Stimulated activated CD8-positive, alpha-beta memory T cell treated with anti-CD3 and anti-CD28 coated beads, Interleukin-15, amount 100 ng/mL, for 24 hours (primary cell): ENCODE results near the gene UBXN4.
"Not testable (repeated sequence)": the region's sequence is repeated elsewhere in the genome, so short reads cannot be mapped to it uniquely, and the experiment has no call there.

Experiments
- DNase-seq: peaks from one replicate; pipeline ENCODE4 v3.0.0-alpha.2; 2020; ENCODE audit warnings: low read depth

UBXN4 gene

DNA sequence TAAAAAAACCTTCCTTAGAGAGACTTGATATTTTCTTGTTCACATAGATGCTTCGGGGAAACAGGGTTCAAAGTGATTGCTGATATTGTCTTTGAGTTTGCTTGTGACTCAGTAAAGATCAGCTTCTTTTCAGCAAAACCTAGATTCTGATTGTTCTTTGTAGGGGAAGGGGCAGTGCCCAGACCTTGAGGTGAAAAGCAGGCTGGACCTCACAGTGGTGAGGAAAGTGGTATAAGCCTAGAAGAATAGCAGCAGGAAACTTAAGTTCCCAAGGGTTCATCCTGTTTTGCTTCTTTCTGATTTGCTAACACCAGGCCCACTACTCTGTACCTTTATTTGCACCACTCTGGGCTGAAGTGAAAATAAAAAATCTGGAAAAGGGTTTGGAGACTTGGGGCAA lies 20.9 kb downstream of the UBXN4 start:
- no peak for DNase-seq

DNA sequence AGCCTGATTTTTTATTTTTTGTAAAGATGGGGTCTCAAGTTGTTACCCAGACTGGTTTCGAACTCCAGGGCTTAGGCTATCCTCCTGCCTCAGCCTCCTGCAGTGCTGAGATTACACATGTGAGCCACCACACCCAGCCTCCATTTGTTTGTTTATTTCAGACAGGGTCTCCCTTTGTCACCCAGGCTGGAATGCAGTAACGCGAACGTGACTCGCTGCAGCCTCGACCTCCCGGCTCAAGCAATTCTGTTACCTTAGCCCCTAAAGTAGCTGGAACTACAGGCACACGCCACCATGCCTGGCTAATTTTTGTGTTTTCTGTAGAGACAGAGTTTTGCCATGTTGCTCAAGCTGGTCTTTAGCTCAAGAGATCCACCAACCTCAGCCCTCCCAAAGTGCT lies 27.2 kb downstream of the UBXN4 start:
- DNase-seq: no peak

DNA sequence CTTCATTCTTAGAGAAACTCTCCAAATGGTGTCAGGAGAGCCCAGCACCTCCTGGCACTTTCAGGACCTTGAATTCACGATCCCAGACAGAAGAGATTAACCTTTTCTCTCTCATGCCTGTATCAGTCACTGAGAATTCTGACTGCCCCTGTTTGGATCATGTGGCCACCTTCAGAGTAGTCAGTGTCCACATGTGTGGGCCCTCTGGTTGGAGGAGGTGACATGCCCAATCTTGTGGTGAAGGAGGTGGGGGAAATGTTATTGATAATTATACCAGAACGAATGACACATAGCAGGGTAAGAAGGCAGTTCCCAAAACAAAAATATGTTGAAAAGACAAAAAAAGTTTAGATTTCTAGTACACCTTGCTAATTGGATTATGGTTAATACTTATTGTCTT lies 31.7 kb downstream of the UBXN4 start:
- DNase-seq: no peak

DNA sequence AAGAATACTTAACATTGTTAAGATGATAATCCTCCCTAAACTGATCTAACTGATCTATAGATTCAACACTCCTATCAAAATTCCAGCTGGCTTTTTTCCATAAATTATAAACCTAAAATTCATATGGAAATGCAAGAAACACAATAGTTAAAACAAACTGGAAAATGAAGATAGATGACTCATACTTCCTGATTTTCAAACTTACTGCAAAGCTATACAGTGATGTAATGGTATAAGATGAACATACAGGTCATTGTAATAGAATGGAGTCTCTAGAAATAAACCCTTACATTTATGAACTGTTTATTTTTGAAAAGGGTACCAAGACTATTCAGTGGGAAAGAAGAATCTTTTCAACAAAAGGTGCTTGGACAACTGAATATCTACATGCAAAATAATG lies 32.3 kb downstream of the UBXN4 start:
- DNase-seq: no peak

DNA sequence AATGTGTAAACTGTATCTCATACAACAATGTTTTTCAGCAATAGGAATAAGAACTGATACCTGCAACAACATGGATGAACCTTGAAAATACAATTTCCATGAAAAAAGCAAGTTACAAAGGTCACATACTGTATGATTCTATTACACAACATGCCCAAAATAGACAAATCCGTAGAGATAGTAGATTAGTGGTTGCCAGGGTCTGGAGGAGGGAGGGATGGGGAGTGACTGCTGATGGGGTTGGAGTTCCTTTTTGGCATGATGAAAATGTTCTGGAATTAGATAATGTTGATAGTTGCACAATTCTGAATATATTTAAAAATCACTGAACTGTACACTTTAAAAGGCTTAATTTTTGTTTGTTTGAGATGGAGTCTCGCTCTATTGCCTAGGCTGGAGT lies 33.8 kb downstream of the UBXN4 start:
- no peak for DNase-seq

DNA sequence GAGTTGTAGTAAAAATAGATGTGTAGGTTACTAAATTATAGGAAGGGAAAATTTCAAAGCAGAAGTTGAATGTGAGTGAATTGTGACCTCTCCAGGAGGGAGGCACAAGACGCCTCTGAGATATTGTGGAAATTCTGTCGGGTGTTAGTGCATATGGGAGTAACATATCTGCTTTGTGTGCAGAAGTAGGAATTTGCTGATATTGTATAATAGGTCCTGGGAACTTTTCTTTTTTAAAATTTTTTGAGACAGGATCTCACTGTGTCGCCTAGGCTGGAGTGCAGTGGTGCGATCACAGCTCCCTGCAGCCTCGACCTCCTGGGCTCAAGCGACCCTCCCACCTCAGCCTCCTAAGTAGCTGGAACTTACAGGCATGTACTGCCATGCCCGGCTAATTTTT lies 34.7 kb downstream of the UBXN4 start:
- no peak for DNase-seq

DNA sequence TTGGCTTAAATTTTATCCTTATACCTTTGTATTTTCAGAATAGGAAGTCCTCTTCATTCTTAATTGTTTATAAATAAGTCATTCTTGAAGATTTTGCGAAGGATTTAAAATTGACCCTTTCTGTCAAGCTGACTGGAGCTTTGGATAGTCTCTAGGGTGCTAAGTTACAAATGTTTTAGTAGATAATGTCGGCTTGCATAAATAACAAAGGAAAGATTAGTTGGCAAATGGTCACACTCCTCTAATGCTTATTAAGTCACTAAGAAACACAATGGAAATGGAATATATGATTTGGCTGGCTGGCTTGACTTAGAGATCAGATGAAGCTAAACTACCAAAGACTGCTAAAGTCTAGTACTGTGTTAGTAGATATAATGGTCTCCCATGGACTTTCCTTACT lies 40.6 kb downstream of the UBXN4 start:
- no peak for DNase-seq

DNA sequence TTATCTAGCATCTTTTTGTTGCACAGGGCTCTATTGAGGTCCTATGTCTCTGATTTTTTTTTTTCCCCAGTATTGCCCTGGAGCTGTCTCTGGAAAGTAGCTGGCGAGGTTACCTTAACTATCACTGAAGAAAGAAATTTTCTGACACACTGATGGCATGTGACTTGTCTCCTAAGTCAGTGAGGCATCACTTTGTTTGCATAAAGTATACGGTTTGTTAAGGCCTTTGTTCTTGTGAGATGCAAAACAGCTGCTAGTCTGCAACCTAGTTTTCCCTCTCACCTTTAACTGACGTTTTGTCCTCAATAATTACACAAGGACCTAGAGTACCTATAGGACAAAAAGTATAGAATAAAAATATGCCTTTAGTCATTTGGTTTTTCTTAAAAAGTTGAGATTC lies 41.8 kb downstream of the UBXN4 start:
- DNase-seq: no peak

DNA sequence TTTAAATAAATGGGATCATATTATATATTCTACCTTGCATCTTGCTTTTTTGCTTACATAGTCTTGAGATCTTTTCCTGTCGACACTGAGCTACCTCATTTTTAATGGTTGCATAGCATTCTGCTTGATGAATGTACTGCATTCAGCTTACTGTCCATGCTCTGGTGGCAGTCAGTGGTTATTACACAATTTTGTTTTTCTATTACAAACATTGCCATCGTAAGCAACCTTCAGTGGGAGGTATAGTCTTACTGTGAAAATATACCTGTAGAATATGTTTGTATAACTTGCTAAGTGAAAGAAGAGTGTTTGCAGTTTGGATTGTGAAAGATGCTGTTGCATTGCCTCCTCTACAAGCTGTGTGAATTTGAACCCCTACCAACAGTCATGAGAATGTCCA lies 43.4 kb downstream of the UBXN4 start:
- no peak for DNase-seq

DNA sequence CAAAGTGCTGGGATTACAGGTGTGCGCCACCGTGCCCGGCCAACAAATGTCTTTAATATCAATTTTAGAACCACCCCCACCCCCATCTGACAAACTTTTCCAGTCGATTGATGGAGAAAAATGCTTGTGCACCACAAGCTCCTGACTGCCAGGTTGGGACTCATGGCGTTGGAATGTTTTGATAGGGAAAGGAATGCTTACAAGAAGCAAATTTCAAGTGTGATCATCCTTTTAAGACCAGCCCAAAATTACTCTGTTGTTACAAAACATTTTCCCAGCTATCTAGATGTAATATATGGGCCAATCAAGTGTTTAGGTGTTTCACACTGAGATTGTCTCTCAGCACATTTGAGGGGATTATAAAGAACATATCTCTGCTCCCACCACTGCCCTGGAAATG lies 45.2 kb downstream of the UBXN4 start:
- no peak for DNase-seq

DNA sequence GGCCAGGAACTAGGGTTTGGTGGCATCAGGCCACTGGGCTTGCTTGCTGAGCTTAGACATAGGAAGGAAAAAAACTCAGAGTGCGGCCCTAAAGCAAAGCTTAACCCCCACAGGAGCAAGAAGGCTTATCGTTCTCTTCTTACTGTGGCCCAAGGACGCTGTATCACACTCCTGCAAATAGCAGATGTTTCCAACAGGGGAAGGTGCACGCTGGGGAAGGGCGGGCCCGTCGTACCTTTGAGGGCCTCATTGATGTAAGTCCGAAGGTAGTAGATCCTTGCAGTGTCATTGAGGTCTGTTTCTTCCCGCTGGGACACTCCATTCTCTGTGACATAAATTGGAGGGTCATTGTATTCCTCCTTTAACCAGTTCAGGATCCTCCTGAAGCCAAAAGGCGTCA lies 48.8 kb downstream of the UBXN4 start:
- DNase-seq: no peak

DNA sequence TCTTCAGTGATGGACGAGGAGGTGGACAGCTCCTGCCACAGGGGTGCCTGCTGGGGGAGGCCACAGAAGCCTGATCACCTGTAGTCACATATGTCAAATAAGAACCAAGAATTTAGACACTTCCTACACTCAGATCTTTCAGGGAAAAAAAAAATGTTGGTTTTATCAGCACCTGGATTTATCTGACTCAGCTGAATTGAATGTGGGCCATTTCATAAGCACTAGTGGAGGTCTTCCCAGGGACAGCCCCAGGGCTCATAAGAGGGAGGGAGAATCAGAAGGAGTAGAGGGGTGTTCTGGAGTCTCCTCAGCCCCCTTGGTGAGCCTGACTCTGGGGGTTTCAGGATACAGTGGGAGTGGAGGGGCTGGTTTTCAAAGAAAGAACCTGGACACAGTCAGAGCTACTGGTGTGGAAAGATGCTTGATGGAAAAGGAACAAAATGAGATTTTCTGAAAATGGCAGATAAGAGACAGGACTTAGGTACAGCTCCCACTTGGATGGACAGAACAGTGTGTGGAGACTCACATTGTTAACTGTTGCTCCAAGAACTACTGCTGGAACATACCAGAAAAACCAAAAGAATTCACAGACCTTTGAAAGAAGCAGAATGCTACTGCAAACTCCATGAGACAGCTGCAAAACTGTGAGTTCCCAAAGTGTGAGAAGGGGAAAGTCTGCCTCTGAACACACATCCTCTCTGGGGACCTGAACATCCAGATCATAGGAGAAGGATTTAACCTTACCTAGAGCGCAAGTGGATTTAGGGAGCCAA lies 49.9 kb downstream of the UBXN4 start:
- DNase-seq: no peak

DNA sequence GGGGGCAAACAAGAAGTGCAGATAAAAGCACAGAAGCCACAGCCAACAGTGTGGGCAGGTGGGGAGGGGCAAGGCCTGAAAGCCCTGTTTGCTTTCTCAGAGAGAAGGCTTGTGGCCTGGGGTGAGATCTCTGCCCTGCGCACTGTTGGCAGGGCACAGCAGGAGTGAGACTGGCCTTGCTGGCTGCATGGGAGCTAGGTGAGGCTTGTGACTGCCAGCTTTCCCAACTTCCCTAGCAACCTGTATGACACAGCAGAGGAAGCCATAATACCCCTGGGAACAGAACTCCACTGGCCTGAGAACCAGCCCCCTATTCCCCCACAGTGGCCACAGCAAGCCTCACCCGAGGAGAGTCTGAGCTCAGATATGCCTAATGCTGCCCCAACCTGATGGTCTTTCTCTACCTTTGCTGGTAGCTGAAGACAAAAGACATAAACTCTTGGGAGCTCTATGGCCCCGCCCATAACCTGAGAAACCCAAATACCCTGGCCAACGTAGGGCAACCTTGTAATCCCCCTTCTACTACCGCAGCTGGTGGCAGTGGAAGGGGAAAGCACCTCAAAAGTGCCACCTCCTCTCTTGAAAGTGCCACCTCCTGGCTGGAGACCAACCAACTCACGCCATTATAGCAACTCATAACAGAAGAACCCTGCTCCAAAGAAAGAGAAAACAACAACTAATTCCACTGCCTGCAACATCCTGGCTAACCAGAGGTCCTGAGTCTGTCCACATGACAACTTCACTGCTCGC lies 50.9 kb downstream of the UBXN4 start:
- DNase-seq: no peak

DNA sequence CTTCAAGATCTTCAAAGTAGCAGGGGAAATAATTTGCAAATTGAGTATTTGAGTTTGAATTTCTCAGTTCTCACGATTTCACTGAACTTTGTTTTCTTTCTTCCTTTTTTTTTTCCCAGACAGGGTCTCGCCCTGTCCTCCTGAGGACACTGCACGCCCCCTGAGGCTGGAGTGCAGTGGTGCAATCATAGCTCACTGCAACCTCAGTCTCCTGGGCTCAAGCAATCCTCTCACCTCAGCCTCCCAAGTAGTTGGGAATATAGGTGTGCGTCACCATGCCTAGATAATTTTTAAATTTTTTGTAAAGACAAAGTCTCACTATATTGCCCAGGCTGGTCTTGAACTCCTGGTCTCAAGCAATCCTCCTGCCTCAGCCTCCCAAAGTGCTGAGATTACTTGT lies 54.0 kb downstream of the UBXN4 start:
- DNase-seq: not testable (repeated sequence)

DNA sequence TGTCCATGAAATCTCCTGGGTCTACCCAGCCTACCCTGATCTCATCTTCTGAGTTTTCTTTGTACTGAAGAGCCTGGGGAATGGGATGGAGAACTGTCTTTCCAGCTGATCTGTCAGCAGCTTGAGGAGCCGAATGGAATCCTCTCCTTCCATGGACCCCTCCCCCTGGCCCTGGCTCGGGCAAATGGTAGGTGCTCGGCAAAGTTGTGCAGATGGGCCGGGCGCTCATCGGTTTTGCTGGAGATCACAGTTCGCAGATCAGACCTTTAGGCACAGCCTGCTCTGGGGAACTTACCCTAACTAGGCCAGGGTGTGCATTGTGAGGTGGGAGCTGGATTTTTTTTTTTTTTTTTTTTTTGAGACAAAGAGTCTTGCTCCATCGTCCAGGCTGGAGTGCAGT lies 55.0 kb downstream of the UBXN4 start:
- DNase-seq: no peak

DNA sequence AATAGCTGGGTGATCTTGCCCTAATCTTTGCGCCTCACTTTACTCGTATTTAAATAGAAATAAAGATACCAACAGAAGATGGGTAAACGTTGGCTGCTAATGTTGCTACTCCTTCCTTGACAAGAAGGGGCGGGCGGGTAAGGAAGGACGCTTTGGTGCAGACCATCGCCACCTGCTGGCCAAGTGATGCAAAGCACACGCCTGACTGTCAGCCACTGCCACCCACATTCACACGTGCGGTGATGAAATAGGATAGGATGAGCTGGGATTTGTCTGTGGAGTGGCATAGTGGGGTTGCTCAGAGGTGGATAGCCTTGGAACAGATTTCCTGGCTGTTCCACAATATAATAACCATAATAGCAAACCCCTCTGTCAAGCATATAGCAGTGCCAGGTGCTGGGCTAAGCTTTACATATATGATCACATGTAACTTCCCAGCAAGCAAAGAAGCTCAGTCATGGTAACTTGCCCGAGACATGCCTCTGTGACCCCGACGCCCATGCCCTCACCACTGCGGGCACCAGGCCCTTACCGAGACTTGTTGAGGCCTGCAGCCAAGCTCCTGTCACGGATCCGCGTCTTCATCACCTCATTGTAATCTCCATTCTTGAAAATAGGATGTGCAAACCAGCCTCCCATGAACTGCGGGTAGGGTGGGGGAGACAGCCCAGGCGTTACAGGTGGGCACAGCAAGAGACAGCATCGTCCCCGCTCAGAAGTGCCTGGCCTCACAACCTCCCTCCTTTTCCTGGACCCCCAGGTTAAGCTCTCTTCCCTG lies 56.0 kb downstream of the UBXN4 start:
- peak; percentile 60 for DNase-seq

DNA sequence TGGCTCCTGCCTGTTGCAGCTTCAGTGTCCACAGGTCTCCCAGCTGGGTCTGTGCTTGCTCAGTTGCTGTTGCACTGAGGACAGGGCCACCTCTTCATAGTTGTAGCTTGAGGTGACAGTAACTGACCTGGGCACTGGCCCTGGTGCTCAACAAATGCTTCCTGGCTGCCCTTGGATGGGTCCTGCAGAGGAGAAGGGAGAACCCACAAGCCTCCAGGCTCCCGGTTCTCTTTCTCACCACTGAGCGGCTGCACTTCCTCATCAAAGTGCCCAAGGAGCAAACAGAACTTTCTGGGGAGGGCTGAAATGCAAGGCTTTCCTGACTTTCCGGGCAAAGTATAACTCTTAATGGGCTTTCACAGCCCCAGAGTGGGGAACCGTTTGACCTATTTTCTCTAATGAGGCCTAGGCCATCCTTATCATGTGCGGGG lies 56.6 kb downstream of the UBXN4 start:
- DNase-seq: no peak

DNA sequence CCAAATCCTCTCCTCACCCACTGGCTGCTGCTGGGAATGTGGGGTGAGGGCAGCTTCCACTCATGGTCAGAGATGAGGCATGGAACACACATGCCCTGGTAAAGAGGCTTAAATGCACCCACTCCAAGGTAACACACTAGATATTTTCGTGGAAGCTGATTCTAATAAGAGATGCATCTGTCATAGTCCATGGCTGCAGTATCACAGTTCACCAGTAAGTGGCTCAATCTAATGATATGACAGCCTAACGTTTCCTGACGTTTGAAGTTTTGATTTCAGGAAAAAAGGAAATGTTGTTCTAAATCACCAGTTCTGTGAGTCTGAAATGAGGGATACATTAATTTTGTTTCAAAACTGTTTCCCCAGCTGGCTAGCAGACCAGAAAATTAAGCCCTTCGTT lies 57.1 kb downstream of the UBXN4 start:
- no peak for DNase-seq

DNA sequence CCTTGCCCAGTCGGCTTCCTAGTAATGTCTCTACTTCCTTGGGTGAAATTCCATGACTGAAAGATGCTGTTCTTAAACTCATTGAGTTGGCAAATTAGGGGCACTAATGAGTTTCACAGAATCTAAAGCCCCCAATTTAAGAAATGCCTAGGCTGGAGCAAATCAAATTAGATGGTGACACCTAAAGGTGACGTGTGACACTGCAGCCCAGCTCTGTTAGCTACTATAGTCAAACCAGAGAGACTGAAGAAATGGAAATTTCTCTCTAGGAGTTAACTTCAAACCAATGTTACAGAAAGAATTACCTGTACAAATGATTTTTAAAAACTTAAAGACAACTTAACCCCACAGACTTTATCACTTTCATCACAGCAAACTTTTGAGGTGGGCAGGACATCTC lies 58.1 kb downstream of the UBXN4 start:
- DNase-seq: no peak

DNA sequence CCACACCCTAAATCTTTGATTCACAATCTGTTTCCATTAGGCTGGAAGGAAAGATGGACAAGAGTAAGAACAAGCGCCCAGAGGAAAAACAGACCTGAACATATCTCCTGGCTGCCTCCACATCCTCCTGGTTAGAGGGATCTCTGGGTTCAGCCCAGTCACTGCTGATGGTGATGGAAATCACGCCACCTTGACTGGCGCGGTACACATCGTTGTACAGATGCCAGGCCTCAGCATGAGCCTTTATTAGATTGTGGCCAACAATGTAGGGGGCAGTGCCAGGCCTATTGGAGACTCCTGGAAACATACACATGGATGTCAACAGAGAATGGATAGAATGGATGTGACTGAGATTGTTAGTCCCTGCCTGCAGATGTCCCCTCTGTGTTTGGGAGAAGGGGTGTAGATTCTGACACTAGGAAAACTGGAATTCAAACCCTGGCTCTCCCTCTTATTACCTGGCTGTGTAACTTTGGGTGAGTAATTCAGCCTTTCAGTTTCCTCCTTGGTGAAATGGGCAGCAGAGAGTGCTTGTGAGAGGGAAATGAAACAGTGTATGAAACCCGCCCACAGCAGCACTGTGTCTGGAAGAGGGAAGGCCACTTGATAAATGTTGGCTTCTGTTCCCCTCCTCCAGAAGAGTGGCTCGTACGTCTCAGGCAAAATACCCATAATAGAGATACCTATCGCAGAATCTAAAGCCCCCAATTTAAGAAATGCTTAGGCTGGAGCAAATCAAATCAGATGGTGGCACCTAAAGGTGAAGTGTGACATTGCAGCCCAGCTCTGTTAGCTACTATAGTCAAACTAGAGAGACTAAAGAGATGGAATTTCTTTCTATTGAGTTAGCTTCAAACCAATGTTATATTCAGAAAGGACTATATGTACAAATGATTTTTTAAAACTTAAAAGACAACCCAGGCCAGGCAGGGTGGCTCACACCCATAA lies 59.1 kb downstream of the UBXN4 start:
- no peak for DNase-seq

DNA sequence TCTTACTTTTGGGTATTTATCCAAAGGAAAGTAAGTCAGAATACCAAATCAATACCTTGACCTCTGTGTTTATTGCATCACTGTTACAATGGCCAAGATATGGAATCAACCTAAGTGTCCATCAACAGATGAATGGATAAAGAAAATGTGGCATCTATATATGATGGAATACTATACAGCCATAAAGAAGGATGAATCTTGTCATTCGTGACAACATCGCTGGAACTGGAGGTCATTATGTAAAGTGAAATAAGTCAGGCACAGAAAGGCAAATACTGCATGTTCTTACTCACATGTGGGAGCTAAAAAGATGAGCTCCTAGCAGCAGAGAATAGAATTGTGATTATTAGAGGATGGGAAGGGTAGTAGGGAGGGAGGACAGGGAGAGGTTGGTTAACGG lies 60.7 kb downstream of the UBXN4 start:
- no peak for DNase-seq

DNA sequence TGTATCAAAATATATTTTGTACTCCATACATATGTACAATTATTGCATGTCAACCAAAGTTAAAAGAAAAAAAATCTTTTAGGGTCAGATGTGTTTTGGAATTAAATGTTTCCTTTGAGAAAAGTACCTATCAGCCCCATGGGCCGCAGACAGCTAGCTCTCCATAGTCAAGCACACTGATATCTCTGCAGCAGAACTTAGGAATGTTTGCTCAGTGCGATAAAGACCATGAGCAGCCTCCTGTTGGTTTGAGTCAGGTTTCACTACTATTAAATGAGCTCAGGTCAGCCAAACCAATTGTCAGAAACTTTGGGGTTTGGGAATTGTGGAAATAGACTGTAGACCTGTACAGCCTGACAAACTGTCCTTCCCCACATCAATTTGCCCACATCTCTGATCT lies 61.6 kb downstream of the UBXN4 start:
- no peak for DNase-seq
